HCT116 (cell line): ENCODE results near the gene KCNMB2. TPM values are rescaled to one million over a fixed set of nuclear protein-coding genes. Genes with fewer than 3 reads are reported as not detected.

Experiments used
- ATAC-seq: fragments of 200-7000 bp; cut with Tn5 transposase; 2 replicates; pipeline ENCODE4 v1.9.1; 2020; ENCODE audit warnings: mild to moderate bottlenecking, moderate library complexity
- BruUV-seq: library from RNA; stranded (reverse); fragments of 400-500 nt; replicated peaks from 2 replicates; lab custom pipeline; 2021; lab: Mats Ljungman, UMichigan
- CTCF ChIA-PET: fragments of 300-600 bp; sonication (Branson Sonifier 250); formaldehyde crosslinking; loops from one replicate; lab custom pipeline; 2021; ENCODE audit warnings: antibody characterized with exemption; lab: Charles Lee
- POLR2A ChIA-PET: fragments of 300-600, 350-600 bp; sonication (Branson Sonifier 250); formaldehyde crosslinking; loops from one replicate; lab custom pipeline; 2021; ENCODE audit warnings: antibody characterized with exemption; lab: Charles Lee
- RAD21 ChIA-PET, 2 experiments: fragments of 300-600 bp; sonication (Branson Sonifier 250); formaldehyde crosslinking; loops; one replicate each; lab custom pipeline; 2023; ENCODE audit warnings: low total read pairs in 2 of 2; ENCODE audit not compliant: uncharacterized antibody in 2 of 2, unreplicated experiment in 2 of 2, low non-redundant PET in 1 of 2; lab: Charles Lee
- DNase-seq: peaks from one replicate; pipeline ENCODE4 v3.0.0-alpha.2; 2010; ENCODE audit warnings: low read depth, low spot score
- H2AFZ ChIP-seq: fragments of 200-600 bp; shearing (Covaris generic), sonication (generic); 2 replicates; pipeline ENCODE4 v1.6.1; 2017; ENCODE audit warnings: low read depth, mixed run types, mixed read lengths, antibody characterized with exemption, low read length; ENCODE audit not compliant: poor library complexity, severe bottlenecking
- H3K27ac ChIP-seq: 2 replicates; pipeline ENCODE4 v1.5.1; 2012; ENCODE audit warnings: low read depth, low read length
- H3K27me3 ChIP-seq: fragments of 200-600 bp; sonication (generic); 2 replicates; pipeline ENCODE4 v1.6.1; 2016; ENCODE audit warnings: mixed run types, low read length, mixed read lengths; ENCODE audit not compliant: insufficient read depth
- H3K36me3 ChIP-seq, 2 experiments: fragments of 200-500 bp in 1 of 2; fragments of 200-600 bp in 1 of 2; sonication (Bioruptor generic) in 1 of 2; sonication (generic) in 1 of 2; 2 replicates each; pipeline versions ENCODE4 v1.5.1 to v1.6.1; 2014 to 2016; ENCODE audit warnings: low read length in 2 of 2, inconsistent platforms in 1 of 2, mixed read lengths in 1 of 2, mixed run types in 1 of 2; ENCODE audit not compliant: insufficient read depth in 2 of 2, control insufficient read depth in 1 of 2
- H3K4me1 ChIP-seq, 2 experiments: fragments of 200-600 bp in 1 of 2; sonication (generic) in 1 of 2; 2 replicates each; pipeline versions ENCODE4 v1.5.1 to v1.6.1; 2012 to 2017; ENCODE audit warnings: low read length in 2 of 2, inconsistent platforms in 1 of 2, mild to moderate bottlenecking in 1 of 2, mixed read lengths in 1 of 2, mixed run types in 1 of 2, moderate library complexity in 1 of 2; ENCODE audit not compliant: insufficient read depth in 2 of 2, control insufficient read depth in 1 of 2
- H3K4me2 ChIP-seq: fragments of 200-600 bp; sonication (generic); 2 replicates; pipeline ENCODE4 v1.6.1; 2017; ENCODE audit warnings: mixed run types, low read length, mixed read lengths
- H3K4me3 ChIP-seq, 2 experiments: fragments of 200-600 bp in 1 of 2; sonication (generic) in 1 of 2; replicated peaks in 1 of 2; 2 replicates each; pipeline ENCODE4 v1.5.1; 2011 to 2016; ENCODE audit warnings: low read length in 2 of 2, control low read depth in 1 of 2, low read depth in 1 of 2, mild to moderate bottlenecking in 1 of 2, mixed read lengths in 1 of 2, mixed run types in 1 of 2
- H3K79me2 ChIP-seq: fragments of 200-600 bp; sonication (generic); 2 replicates; pipeline ENCODE4 v1.6.1; 2017; ENCODE audit warnings: mild to moderate bottlenecking, mixed run types, low read length, moderate library complexity, mixed read lengths; ENCODE audit not compliant: insufficient read depth
- H3K9ac ChIP-seq: fragments of 200-600 bp; sonication (generic); 2 replicates; pipeline ENCODE4 v1.6.1; 2016; ENCODE audit warnings: low read length, mixed read lengths
- H3K9me2 ChIP-seq: fragments of 200-600 bp; sonication (generic), shearing (Covaris generic); 2 replicates; pipeline ENCODE4 v1.6.1; 2017; ENCODE audit warnings: mixed run types, mild to moderate bottlenecking, moderate library complexity; ENCODE audit not compliant: insufficient read depth
- H3K9me3 ChIP-seq, 2 experiments: fragments of 200-500 bp in 1 of 2; fragments of 200-600 bp in 1 of 2; sonication (Bioruptor generic) in 1 of 2; sonication (generic) in 1 of 2; 2 replicates each; pipeline ENCODE4 v1.6.1; 2014 to 2017; ENCODE audit warnings: low read length in 2 of 2, mixed read lengths in 2 of 2, inconsistent platforms in 1 of 2, low read depth in 1 of 2, mild to moderate bottlenecking in 1 of 2, mixed run types in 1 of 2, moderate library complexity in 1 of 2; ENCODE audit not compliant: control insufficient read depth in 1 of 2, insufficient read depth in 1 of 2
- H4K20me1 ChIP-seq: fragments of 200-600 bp; sonication (generic), shearing (Covaris generic); 2 replicates; pipeline ENCODE4 v1.6.1; 2017; ENCODE audit warnings: mixed run types, mild to moderate bottlenecking, moderate library complexity; ENCODE audit not compliant: insufficient read depth
- ATF3 ChIP-seq: IDR thresholded peaks from 2 replicates; pipeline ENCODE4 v1.6.1; 2012
- CBX3 ChIP-seq: IDR thresholded peaks from 2 replicates; pipeline ENCODE4 v1.6.1; 2012; ENCODE audit warnings: low read depth
- CEBPB ChIP-seq: IDR thresholded peaks from 2 replicates; pipeline ENCODE4 v1.6.1; 2012; ENCODE audit warnings: low read depth
- CTCF ChIP-seq, 3 experiments: fragments of 200-600 bp in 1 of 3; sonication (generic) in 1 of 3; IDR thresholded peaks in 2 of 3; conservative IDR thresholded peaks in 1 of 3; 2 replicates each; pipeline ENCODE4 v1.5.1; 2012 to 2017; ENCODE audit warnings: low read depth in 2 of 3, low read length in 2 of 3, antibody characterized with exemption in 1 of 3, borderline replicate concordance in 1 of 3, control low read depth in 1 of 3, mild to moderate bottlenecking in 1 of 3, mixed read lengths in 1 of 3, mixed run types in 1 of 3, moderate library complexity in 1 of 3; ENCODE audit not compliant: insufficient read depth in 1 of 3
- EGR1 ChIP-seq: IDR thresholded peaks from 2 replicates; pipeline ENCODE4 v1.6.1; 2012; ENCODE audit warnings: low read depth
- ELF1 ChIP-seq: IDR thresholded peaks from 2 replicates; pipeline ENCODE4 v1.6.1; 2012; ENCODE audit warnings: low read depth, borderline replicate concordance
- EZH2 ChIP-seq: fragments of 200-600 bp; sonication (generic); IDR thresholded peaks from 2 replicates; pipeline ENCODE4 v1.6.1; 2017; ENCODE audit warnings: antibody characterized with exemption, mixed run types
- FOSL1 ChIP-seq: IDR thresholded peaks from 2 replicates; pipeline ENCODE4 v1.6.1; 2012; ENCODE audit warnings: low read depth
- JUND ChIP-seq: IDR thresholded peaks from 2 replicates; pipeline ENCODE4 v1.6.1; 2012
- POLR2AphosphoS5 ChIP-seq: IDR thresholded peaks from 2 replicates; pipeline ENCODE4 v1.6.1; 2011; ENCODE audit warnings: mild to moderate bottlenecking, low read depth, low read length, moderate library complexity
- RAD21 ChIP-seq: IDR thresholded peaks from 2 replicates; pipeline ENCODE4 v1.6.1; 2012; ENCODE audit warnings: low read depth, mild to moderate bottlenecking
- REST ChIP-seq: IDR thresholded peaks from 2 replicates; pipeline ENCODE4 v1.6.1; 2012; ENCODE audit warnings: low read depth
- SP1 ChIP-seq: IDR thresholded peaks from 2 replicates; pipeline ENCODE4 v1.6.1; 2012; ENCODE audit warnings: low read depth
- SRF ChIP-seq: IDR thresholded peaks from 2 replicates; pipeline ENCODE4 v1.6.1; 2012; ENCODE audit warnings: low read depth
- YY1 ChIP-seq: IDR thresholded peaks from 2 replicates; pipeline ENCODE4 v1.6.1; 2011; ENCODE audit warnings: low read length, low read depth, moderate library complexity, mild to moderate bottlenecking; ENCODE audit not compliant: insufficient replicate concordance; ENCODE audit errors: extremely low read depth
- ZBTB33 ChIP-seq: IDR thresholded peaks from 2 replicates; pipeline ENCODE4 v1.6.1; 2011; ENCODE audit warnings: mild to moderate bottlenecking, low read length, moderate library complexity; ENCODE audit not compliant: insufficient replicate concordance; ENCODE audit errors: extremely low read depth
- ZFX ChIP-seq: fragments of 450-650 bp; IDR thresholded peaks from 2 replicates; pipeline ENCODE4 v1.6.1; 2017
- intact Hi-C: fragments of 100-400 bp; cut with micrococcal nuclease; formaldehyde crosslinking; loops from 2 replicates; pipeline ENCODE4 v1.10.0; 2022
- total RNA-seq: library from RNA; stranded (reverse); gene quantifications from one replicate; pipeline ENCODE4 v1.2.1, GENCODE V29; 2021; ENCODE audit not compliant: unreplicated experiment
- TF ChIP-seq, protein P1 (sequence below): IDR thresholded peaks from 2 replicates; pipeline ENCODE4 v1.6.1; 2012

Gene KCNMB2
- total RNA-seq, 1 experiment from 2014 or later, result not detected

- H3K4me1 ChIP-seq, result no peaks in the 10 kb centered on the region
- H3K9ac ChIP-seq, result no peak overlapping the region
- H3K9me2 ChIP-seq, result no peaks in the 10 kb centered on the region
- no peaks in the 10 kb centered on the region for H4K20me1 ChIP-seq
- DNase-seq, result no peak
- CTCF ChIA-PET, result no interaction called here
- no peak overlapping the region for H3K4me3 ChIP-seq
- RAD21 ChIA-PET, result no interaction called here
- no peaks in the 10 kb centered on the region for H3K36me3 ChIP-seq
- H3K27me3 ChIP-seq, result no peaks in the 10 kb centered on the region
- no peaks in the 10 kb centered on the region for H3K79me2 ChIP-seq
- ATAC-seq, result no peak
- H3K4me2 ChIP-seq, result no peak overlapping the region
- no peak overlapping the region for H2AFZ ChIP-seq
- no peaks in the 10 kb centered on the region for H3K9me3 ChIP-seq
- intact Hi-C loops, result no loop called here
- H3K27ac ChIP-seq, result no peak overlapping the region
- no peak for TF ChIP-seq CTCF (IDR thresholded peaks at IDR 0.05 in 2 of 3, conservative IDR thresholded peaks at IDR 0.05 in 1 of 3; ENCODE audit: borderline replicate concordance in 1 of 3, insufficient read depth in 1 of 3, low read depth in 2 of 3, low read length in 2 of 3)
- no peak for TF ChIP-seq CBX3
- TF ChIP-seq YY1, result no peak
- TF ChIP-seq REST, result no peak
- TF ChIP-seq JUND, result no peak
- no peak for TF ChIP-seq POLR2AphosphoS5
- no peak for TF ChIP-seq ZBTB33
- TF ChIP-seq ELF1, result no peak
- no peak for TF ChIP-seq CEBPB
- TF ChIP-seq FOSL1, result no peak
- TF ChIP-seq ATF3, result no peak
- no peak for TF ChIP-seq RAD21
- no peak for TF ChIP-seq SP1
- TF ChIP-seq ZFX, result no peak
- no peak for TF ChIP-seq EZH2
- TF ChIP-seq EGR1, result no peak
- TF ChIP-seq, protein P1, sequence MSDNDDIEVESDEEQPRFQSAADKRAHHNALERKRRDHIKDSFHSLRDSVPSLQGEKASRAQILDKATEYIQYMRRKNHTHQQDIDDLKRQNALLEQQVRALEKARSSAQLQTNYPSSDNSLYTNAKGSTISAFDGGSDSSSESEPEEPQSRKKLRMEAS, result no peak
- no peak for TF ChIP-seq SRF
- BruUV-seq, result no TSS peak
- POLR2A ChIA-PET, result no interaction called here
Observed at GRCh38 chr3:178771511-178771910, 235.3 kb downstream of the KCNMB2 start.
